Measurements from ENCODE around the gene ODR4.

DNA sequence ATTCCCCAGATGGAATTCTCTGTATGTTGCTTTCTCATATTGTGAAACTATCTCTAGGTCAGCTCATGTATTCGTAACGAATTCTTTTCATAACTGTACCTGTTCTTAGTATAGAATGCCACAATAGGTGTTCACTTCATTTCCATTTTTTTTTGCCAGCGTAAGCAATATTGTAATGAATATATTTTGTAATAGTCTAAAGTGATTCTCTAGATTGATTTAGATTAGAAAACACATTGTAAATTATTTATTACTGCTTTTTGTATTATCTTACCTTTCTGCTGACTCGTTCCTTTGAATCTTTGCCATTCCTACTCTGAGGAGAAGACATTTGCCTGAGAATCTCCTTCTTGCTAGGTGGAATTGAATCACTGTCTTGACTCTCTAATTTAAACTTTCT, 70.5 kb downstream of the ODR4 start:
- TF ChIP-seq EZH2 (IDR thresholded peaks at IDR 0.05; ENCODE audit: borderline replicate concordance, low read length): no peak
- TF ChIP-seq, protein P1, sequence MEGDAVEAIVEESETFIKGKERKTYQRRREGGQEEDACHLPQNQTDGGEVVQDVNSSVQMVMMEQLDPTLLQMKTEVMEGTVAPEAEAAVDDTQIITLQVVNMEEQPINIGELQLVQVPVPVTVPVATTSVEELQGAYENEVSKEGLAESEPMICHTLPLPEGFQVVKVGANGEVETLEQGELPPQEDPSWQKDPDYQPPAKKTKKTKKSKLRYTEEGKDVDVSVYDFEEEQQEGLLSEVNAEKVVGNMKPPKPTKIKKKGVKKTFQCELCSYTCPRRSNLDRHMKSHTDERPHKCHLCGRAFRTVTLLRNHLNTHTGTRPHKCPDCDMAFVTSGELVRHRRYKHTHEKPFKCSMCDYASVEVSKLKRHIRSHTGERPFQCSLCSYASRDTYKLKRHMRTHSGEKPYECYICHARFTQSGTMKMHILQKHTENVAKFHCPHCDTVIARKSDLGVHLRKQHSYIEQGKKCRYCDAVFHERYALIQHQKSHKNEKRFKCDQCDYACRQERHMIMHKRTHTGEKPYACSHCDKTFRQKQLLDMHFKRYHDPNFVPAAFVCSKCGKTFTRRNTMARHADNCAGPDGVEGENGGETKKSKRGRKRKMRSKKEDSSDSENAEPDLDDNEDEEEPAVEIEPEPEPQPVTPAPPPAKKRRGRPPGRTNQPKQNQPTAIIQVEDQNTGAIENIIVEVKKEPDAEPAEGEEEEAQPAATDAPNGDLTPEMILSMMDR (IDR thresholded peaks at IDR 0.05; ENCODE audit: low read length): no peak

Data from OCI-LY1 (cell line).